ENCODE results near the gene TRRAP. TPM values are rescaled to one million over a fixed set of nuclear protein-coding genes. Genes with fewer than 3 reads are reported as not detected.

TRRAP gene
- polyA plus RNA-seq, 1 donor from 2014 or later: 10.2 TPM

DNA sequence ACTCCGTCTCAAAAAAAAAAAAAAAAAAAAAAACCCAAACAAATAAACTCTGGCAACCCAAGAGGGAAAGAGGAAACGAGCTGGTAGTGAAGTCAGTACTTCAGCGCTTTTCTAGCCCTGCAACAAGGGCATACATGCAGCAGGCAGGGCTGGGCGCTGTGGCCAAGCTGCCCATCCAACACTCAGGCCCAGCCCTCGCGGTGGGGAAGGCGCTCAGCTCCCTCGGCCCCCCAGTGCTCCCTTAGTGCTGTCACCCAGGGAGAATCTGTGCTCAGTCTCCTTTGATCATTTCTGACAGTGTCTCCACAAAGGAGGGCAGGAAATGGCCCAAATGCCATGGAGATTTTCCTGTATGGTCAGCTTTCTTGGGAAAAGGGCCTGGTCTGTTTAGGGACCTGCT, 168.4 kb downstream of the TRRAP start:
- H3K36me3 Mint-ChIP-seq: no peaks in the 10 kb centered on the region
- peaks cover 0 to 1% (median 0%) of the 10 kb centered on the region in 3 donors for H3K4me1 Mint-ChIP-seq
- H3K9me3 Mint-ChIP-seq: no peaks in the 10 kb centered on the region
- no peak overlapping the region for H3K4me3 Mint-ChIP-seq
- H3K27me3 Mint-ChIP-seq: no peaks in the 10 kb centered on the region
- no peak overlapping the region for H3K27ac Mint-ChIP-seq

DNA sequence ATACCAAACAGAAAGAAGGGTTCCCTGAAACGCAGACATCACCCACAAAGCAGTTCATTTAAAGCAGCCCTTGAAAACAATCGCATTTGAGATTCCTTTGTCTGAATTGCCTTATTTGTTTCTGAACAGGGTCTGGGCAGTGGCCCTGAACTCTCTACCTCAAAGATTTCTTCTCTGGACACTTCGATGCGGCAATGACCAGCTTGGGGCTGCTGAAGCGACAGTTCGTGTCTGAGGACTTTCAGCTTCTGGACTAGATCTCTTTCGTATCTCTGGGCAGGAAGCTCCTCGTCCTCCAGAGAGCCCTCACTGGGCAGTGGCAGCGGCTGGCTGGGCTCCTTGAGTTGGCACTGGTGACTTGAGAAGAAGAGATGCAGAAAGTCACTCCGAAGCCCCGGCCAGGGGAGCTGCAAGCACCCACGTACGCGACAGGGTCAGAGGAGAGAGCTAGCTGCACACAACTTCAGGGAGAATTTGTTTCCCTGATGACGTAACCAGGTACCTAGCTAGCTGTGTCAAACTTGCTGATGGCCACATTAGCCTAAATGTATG, 169.3 kb downstream of the TRRAP start:
- no peaks in the 10 kb centered on the region for H3K36me3 Mint-ChIP-seq

GRCh38 chr7:99050971-99051370, 172.6 kb downstream of the TRRAP start:
- Mint-ChIP-seq H3K27ac (peak overlapping the region in 1 of 3 donors; percentile 12), H3K36me3 (no peaks in the 10 kb centered on the region), H3K9me3 (no peaks in the 10 kb centered on the region), H3K27me3 (no peaks in the 10 kb centered on the region), H3K4me1 (peaks cover 0 to 1% (median 0%) of the 10 kb centered on the region in 3 donors), H3K4me3 (peak overlapping the region in 1 of 4 donors; percentile 43)

More for the DNA sequence above, 169.3 kb downstream of the TRRAP start:
- peaks cover 0 to 1% (median 0%) of the 10 kb centered on the region in 3 donors for H3K4me1 Mint-ChIP-seq
- no peaks in the 10 kb centered on the region for H3K27me3 Mint-ChIP-seq
- H3K4me3 Mint-ChIP-seq: no peak overlapping the region
- no peaks in the 10 kb centered on the region for H3K9me3 Mint-ChIP-seq
- no peak overlapping the region for H3K27ac Mint-ChIP-seq

GRCh38 chr7:99054781-99055180, 176.4 kb downstream of the TRRAP start:
- H3K27ac Mint-ChIP-seq: peak overlapping the region in 1 of 3 donors; percentile 83
- no peak overlapping the region for H3K4me3 Mint-ChIP-seq
- no peaks in the 10 kb centered on the region for H3K9me3 Mint-ChIP-seq
- no peaks in the 10 kb centered on the region for H3K27me3 Mint-ChIP-seq
- no peaks in the 10 kb centered on the region for H3K36me3 Mint-ChIP-seq
- no peaks in the 10 kb centered on the region for H3K4me1 Mint-ChIP-seq

GRCh38 chr7:99061001-99061776, 182.9 kb downstream of the TRRAP start:
- no peaks in the 10 kb centered on the region for H3K9me3 Mint-ChIP-seq
- H3K4me3 Mint-ChIP-seq: peak overlapping the region in 1 of 4 donors; percentile 31
- no peaks in the 10 kb centered on the region for H3K27me3 Mint-ChIP-seq
- peaks cover 7 to 15% (median 14%) of the 10 kb centered on the region in 3 donors for H3K4me1 Mint-ChIP-seq
- H3K36me3 Mint-ChIP-seq: peaks cover 3% of the 10 kb centered on the region
- H3K27ac Mint-ChIP-seq: peak overlapping the region in 1 of 3 donors; percentile 46

Other genes starting within 250 kb of the TRRAP start
- not detected for gene TMEM130, start 8.5 kb upstream of the TRRAP start, polyA plus RNA-seq

All from IgD-negative memory B cell (primary cell).